Sciatic nerve (tissue), 2 donors: ENCODE measurements around the gene DHRSX. TPM values are rescaled to one million over a fixed set of nuclear protein-coding genes. Genes with fewer than 3 reads are reported as not detected.

Experiments
- ATAC-seq: fragments of 200-7000 bp; cut with Tn5 transposase; one replicate; pipeline ENCODE4 v1.9.1; 2020; ENCODE audit warnings: mild to moderate bottlenecking, moderate library complexity
- DNase-seq: peaks from one replicate; pipeline ENCODE4 v3.0.0-alpha.2; 2020; ENCODE audit warnings: low spot score
- intact Hi-C: fragments of 100-400 bp; cut with DNase I; formaldehyde crosslinking; loops from one replicate; pipeline ENCODE4 v1.14.2; 2022
- total RNA-seq: library from RNA; stranded (reverse); fragmentation: NEBNext Ultra II Directional; extraction: Animal tissue kit (Norgen Biotek cat#: 25700); gene quantifications from one replicate; pipeline ENCODE4 v1.2.1, GENCODE V29; 2021
- donor health status: DM: no; HTN: no; CAD: no.
- donor health status: DM: no; HTN: no; CAD: no.

Gene DHRSX
- total RNA-seq, 1 donor from 2014 or later = 26.7 TPM

- intact Hi-C loops = no loop called here
- ATAC-seq (no peak), DNase-seq (no peak)
Measured at GRCh38 chrX:2176733-2177132, 324.0 kb downstream of the DHRSX start.

GRCh38 chrX:2176274-2176673 is 324.5 kb downstream of the DHRSX start:
- ATAC-seq (no peak), DNase-seq (no peak)
- intact Hi-C loops = no loop called here

GRCh38 chrX:2172359-2172758 is 328.4 kb downstream of the DHRSX start:
- DNase-seq (no peak), ATAC-seq (no peak)
- intact Hi-C loops = no loop called here

Other genes with a start within 250 kb of the DHRSX start
- gene ZBED1, start within 50 bp of the DHRSX start, total RNA-seq = 34.6 TPM
- gene CD99, start 190.3 kb upstream of the DHRSX start, total RNA-seq = 317 TPM